DMS79 treated with DMSO at 0.1 percent for 48 hours (cell line): ENCODE data around the gene ARHGEF12.
A peak's percentile ranks its signal among the peaks of the same experiment; 100 is the strongest.

Source experiments
- DNase-seq: peaks from one replicate; lab custom pipeline; 2025; lab: John Stamatoyannopoulos, UW

ARHGEF12 gene

DNA sequence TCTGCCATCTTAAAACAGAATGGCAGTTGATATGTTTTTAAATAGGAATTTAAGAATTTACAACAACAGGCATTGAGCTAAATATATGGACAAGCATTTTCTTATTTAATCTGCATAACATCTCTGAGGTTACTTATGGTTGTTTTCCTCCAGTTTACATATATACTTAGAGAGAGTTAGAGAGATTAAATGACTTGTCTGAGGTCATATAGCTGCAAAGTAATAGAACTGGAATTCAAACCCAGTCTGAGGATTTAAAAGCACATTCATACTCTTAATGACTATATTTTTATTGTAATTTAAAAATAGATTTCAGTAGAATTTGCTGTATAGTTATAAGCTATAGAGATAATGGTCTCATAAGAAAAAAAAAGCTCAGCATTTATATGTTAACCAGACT, 93.9 kb downstream of the ARHGEF12 start:
- DNase-seq, result no peak

DNA sequence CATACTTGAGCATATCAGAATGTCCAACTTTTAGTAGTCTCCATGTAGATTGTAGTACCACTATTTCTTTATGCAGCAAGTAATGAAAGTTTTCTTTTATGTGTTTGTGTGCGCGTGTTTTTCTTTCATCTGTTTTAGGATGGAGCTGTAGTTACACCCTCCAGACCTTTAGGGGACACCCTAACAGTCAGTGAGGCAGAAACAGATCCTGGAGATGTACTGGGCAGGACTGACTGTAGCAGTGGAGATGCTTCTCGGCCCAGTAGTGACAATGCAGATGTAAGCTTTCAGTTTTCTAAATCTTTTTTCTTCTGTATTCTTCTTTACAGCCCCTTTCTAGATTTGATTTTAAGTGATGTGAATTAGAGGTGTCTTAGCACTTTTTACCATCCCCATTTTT, 95.4 kb downstream of the ARHGEF12 start:
- DNase-seq, result no peak

DNA sequence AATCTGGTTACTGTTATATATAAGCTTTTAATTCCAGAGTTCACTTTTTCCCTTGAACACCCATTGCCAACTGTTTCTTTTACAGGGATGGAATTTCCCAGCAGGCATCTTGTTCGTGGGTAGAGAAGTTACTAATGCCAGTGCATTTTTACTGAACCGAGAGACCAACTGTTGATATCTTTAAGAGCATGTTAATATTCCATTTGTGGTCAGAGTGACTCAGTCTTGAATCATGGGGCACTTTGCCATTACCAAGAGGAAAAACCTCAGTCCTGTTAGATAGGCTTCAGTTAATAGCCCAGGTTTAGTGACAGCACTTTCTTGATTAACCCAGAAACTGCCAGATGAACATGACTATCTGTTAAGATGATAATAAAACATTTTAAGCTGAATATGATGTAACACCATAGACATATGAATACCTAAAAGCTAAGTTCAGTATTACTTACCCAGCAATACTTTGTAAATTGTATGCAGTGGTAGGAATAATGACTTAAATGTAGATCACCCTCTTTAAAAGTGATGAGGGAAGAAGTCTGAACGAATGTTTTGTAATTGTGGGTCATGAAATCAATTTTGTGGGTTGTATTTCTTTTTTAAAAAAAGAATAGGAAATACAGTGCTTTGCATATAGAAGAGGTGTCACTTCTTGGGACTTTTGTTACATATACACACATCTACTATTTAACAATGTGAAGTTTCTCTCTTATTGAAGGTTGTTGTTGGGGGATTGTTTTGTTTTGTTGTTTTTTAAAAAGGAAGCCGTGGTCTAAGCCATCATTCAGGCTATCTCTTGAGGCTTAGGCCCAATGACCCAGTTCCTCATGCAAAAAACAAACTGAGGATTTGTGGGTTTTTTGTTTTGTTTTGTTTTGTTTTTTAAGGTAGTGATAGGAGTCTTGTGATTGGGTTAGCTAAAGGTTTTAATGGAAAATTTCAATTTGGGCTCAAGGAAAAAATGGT, 96.1 kb downstream of the ARHGEF12 start:
- DNase-seq, result peak; percentile 72

DNA sequence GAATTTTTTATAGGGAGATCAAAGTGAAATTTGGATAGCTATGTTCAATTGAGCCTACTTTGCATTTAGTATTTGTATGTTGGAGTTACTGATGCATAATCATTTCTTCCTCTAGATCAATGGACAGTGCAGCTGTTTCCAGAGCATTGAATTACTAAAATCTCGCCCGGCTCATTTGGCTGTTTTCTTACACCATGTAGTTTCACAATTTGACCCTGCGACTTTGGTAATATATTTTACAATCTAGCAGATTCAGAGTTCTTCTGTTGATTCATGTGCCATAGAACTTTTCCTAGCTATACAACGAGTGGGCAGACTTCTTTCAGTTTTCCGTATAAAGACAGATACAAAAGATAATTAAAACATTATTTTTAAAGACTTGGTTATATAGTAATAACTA, 105.4 kb downstream of the ARHGEF12 start:
- DNase-seq, result no peak

DNA sequence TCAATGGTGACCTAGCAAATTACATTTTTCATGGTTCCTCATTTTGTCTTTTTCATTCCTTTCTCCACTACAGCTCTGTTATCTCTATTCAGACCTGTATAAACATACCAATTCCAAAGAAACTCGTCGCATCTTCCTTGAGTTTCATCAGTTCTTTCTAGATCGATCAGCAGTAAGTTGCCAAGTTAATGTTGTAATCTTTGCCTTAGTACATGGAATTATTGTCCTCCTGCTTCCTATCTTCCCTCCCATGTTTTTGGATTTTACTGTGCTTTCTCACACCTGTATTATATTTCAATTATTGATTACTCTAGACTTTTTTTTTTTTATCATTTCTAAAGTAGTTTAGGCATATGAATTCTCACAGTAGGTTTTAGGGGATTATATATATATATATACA, 105.8 kb downstream of the ARHGEF12 start:
- DNase-seq, result no peak

DNA sequence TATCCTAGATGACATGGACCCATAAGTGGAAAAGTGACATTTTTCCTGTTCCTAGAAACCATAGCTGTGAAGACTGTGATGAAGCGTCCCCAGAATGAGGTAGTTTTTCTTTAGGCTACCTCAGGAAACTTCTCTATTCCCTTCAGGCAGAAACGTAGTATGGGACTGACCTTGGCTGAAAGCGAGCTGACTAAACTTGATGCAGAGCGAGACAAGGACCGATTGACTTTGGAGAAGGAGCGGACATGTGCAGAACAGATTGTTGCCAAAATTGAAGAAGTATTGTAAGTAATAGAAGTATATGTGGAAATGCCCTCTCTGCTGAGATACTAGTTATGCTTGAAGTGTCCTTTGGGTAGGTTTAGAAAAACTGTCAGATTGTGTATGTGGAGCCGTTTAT, 110.6 kb downstream of the ARHGEF12 start:
- DNase-seq, result no peak

DNA sequence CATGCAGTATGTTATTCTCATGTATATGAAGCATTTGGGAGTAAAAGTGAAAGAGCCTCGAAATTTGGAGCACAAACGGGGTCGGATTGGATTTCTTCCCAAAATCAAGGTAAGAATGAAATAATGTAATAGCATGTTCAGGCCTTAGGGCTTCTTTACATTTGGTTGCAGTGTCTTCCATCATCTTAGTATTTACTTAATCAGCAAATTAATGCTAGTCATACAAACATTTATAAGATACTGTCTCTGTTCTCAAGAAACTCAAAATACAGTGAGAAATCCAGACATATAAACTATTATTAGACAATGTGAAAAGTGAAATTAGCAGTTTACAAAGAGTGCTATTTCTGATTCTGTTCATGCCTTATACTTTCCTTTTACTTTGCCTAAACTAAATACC, 112.0 kb downstream of the ARHGEF12 start:
- DNase-seq, result no peak

DNA sequence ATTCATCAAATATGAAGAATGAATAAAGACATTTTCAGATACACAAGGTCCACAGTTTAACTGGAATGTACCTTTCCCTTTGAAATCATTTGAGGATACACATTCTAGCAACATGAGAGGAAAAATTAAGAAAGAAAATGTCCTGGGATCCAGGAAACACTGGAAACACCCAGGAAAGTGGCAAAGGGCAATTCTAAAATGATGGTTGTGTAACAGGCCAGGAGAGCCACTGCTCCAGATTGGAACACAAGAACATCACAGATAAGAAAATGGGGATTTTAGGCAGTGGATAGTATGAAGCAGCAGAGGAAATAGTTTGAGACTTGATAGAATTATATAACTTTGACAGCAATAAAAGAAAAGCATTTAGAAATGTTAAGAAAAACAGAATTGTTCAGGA, 119.3 kb downstream of the ARHGEF12 start:
- DNase-seq, result no peak

DNA sequence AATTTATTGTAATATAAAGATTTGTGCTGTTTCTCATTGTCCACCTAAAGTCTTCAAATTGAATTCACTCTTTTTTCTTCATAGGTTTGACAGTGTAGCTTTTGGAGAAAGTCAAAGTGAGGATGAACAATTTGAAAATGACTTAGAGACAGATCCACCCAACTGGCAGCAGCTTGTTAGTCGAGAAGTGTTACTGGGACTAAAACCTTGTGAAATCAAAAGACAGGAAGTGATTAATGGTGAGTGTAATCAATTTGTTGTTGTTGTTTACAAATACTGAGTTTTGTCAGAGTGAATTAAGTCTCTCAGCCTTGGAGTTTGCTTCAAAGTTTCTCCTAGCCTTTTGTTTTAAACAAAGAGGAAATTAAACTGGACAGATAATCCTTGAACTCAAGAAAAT, 121.8 kb downstream of the ARHGEF12 start:
- DNase-seq, result no peak

DNA sequence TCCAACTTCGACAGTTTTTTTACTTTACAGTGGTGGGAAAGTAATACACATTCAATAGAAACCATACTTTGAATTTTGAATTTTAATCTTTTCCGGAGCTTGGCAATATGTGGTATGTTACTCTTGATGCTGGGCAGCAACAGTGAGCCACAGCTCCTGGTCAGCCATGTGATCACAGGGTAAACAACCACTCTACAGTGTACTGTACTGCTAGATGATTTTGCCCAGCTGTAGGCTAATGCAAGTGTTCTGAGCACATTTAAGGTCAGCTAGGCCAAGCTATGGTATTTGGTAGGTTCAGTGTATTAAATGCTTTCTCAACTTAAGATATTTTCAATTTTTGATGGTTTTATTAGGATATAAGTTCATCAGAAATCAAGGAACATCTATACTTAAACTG, 126.6 kb downstream of the ARHGEF12 start:
- DNase-seq, result no peak

DNA sequence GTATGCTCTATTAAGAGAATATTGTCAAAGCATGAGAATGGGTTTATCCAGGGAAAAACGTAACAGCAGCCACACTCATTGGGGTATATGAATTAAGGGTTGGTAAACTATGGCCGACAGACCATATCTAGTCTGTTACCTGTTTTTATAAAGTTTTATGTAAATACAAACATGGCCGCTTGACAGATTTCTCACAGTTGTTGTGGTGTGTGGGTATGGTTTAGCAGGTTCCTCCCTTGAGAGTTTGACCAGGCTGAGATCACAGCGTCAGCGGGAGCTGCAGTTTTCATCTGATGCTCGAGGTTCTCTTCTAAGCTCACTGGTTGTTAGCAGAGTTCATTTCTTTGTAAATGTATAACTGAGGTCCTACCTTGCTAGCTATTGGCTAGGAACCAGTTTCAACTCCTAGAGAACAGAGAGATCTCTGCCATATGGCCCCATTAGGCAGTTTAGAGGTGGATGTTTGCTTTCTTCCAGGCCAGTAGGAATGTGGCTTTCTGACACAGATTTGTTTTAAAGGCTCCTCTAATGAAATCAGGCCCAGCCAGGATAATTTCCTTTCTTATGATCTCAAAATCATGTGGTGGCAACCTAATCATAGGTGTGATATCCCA, 129.8 kb downstream of the ARHGEF12 start:
- DNase-seq, result no peak

DNA sequence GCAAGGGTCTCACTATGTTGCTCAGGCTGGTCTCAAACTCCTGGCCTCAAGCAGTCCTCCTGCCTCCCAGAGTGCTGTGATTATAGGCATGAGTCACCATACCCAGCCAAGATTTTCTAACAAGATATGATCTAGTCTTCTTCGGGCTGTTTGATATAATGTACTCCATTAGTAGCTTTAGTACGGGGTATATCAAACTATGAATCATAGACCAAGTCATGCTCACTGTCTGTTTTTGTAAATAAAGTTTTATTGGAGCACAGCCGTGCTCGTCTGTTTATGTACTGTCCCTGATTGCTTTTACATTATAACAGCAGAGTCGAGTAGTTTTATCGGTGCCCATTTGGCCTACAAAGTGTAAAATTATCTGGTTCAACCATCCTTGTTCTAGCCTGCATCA, 131.4 kb downstream of the ARHGEF12 start:
- DNase-seq, result no peak

DNA sequence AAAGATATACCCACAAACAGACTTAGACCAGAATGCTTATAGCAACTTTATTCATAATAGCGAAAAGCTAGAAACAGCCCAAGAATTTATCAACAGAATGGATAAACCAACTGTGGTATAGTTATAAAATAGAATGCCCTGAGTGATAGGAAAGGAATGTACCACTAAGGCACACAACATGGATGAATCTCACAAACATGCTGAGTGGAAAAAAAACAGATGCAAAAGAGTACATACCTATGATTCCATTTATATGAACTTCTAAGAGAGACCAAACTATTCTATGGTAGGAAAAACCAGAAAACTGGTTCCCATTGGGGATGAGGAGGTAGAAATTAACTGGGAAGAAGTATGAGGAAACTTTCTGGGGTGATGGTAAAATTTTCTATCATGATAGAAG, 134.9 kb downstream of the ARHGEF12 start:
- DNase-seq, result no peak

DNA sequence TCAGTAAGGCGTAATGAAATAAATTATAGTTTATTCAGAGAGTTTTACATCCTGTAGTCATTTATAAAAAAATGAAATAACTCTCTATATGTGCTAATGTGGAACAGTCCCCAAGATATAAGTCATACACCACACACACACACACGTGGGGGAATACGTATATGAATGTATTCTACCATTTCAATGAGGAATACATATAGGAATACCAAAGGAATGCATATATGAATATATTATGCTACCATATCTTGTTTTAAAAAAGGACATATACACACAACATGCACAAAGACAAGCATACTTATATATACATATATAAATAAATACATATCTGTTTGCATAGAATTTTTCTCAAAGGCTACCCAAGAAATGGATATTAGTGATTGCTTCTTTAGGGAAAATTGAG, 135.8 kb downstream of the ARHGEF12 start:
- no peak for DNase-seq

DNA sequence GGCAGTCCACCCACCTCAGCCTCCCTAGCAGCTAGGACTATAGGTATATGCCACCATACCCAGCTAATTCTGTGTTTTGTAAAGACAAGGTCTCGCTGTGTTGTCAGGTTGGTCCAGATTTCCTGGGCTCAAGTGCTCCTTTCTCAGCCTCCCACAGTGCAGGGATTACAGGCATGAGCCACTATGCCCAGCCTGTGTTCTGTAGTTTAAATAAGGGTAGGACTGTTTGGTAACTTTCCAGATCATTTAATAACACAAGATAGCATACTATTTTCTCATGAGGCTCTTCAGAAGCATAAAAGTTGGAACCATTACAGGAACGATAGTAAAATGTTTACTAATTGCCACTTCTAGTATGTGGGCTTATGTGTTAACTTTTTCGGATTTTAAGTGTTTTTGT, 137.3 kb downstream of the ARHGEF12 start:
- no peak for DNase-seq

DNA sequence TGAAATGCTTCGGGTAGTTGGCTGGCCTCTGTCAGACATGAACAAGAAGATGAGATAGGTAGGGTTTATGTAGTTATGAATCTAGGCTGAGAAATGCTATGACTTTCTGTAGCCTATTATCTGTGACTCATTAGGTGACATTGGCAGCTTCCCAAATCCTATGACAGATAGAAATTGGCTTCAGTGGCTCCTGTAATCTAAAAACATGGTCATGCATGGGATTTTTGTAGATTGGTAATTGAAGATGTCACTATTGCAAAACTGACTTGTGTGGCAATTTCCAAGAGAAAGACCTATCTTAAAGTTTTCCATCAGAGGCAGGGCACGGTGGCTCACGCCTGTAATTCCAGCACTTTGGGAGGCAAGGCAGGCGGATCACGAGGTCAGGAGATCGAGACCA, 145.9 kb downstream of the ARHGEF12 start:
- DNase-seq, result no peak

DNA sequence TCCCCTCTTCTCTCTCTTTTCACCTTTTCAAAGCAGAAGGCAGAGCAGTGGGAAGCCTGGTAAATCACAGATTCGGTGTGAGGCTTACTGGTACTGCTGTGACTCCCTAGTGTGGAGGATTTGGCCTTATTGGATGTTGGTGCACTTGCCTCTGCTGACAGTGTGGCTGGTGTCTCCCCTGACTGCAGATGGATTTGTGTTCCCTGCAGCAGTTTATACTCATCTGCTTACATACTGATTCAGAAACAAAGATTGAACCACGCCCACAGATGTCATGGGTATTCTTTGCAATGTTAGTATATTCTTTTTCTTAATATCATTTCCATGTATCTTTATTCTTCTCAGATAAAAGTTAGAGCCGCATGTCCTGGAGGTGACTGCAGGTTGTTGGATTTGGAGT, 148.5 kb downstream of the ARHGEF12 start:
- no peak for DNase-seq

DNA sequence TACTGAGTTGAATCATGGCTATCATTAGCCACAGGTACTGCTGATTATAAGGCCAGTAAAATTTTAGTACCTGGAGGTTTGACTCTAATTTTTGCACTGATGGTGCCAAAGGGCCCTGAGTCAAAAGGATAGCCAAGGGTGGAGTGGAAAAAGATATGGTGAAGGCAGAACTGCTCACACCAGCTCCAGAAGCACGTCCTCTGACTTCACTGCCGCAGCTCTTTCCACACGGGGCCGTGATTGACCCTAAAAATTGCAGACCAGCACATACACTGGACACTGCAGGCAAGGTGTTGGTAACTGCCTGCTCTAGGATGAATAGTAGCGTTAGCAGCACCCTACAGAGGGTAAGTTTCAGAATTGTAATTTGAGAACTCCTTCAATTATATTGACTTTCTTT, 149.9 kb downstream of the ARHGEF12 start:
- no peak for DNase-seq

DNA sequence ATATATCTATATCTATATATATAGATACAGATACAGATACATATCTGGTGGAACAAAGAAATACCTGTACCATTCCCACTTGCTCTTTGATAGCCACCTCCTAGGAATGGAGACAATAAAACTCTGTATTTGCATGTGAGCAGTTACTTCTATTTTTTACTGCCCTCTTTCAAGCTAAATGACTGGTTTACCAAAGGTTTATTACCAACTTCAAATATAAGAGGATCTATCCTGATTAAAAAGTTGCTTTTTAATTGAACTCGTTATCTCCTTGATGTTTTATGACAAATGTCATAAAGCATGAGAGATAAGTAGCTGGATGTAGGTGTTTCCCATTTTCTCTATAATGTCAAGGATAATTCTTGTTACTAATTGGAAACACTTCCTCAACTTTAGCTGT, 153.6 kb downstream of the ARHGEF12 start:
- no peak for DNase-seq

DNA sequence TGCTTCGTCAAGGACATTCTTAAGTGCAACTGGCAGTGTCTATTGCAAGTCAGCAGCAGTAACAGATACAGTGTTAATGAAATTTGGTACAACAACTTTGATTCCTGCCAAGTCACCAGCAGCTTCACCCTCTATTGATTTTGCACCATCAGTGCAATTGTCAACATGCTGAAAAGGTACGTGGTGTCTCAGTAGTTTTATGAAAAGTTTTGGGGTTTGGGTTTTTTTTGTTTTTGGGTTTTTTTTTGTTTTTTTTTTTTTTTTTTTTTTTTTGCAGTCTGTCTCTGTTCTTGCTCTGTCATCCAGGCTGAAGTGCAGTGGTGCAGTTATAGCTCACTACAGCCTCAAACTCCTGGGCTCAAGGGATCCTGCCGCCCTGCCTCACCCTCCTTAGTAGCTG, 156.3 kb downstream of the ARHGEF12 start:
- DNase-seq, result no peak

DNA sequence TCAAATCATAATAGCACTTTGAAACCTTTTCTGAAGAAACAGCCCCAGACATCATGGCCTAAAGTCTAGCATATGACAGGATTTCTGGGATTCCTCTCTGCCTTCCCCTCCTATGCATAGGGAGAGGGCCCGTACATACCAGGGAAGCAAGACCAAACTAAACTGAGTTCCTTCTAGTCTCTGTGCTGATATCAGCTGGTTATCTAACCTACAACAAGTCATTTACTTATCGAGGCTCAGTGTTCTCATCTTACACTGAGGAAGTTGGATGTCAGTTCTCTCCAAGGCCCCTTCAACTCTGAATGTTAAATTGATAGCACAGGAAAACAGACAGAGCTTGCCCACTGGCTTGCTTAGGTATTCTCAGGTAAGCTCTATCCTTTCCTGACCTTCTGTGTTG, 158.4 kb downstream of the ARHGEF12 start:
- no peak for DNase-seq

DNA sequence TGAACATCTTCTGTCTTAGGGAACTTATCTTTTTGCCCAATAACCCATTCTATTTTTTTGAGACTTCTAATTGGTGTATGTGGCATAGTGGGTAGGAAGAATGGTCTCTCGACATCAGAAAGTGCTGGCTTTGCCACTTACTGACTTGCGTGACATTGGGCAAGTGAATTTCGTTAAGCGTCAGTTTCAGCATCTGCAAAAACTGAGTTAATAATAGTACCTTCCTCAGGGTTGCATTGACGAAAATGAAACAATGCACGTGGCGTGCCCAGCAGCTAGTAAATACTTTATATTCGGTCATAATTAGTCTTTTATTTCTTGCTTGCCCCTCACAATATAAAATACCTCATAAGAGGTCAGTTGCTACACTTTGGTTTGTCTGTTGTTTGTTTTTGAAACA, 162.9 kb downstream of the ARHGEF12 start:
- no peak for DNase-seq

DNA sequence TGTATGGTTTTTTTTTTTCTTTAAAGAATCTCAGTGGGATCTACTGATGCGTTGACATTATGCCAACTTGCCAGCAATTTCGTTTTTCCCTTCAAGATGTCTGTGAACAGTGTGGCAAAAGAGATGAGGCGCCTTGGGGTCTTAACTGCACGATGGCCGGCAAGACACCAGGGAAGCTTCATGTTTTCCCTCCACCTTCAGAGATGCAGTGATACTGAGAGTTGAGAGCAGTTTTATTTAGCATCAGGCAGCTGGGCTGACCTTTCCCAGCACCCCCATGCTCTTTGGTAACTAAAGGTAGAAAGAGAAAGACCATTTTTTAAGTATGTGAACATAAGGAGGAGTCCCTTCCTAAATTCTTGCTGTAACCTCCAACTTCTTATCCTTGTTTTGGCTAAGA, 163.6 kb downstream of the ARHGEF12 start:
- no peak for DNase-seq
